H1 (cell line): ENCODE results near the gene TYRO3. TPM values are rescaled to one million over a fixed set of nuclear protein-coding genes. Genes with fewer than 3 reads are reported as not detected.

Experiments
- CTCF ChIA-PET: fragments of 300-600 bp; sonication (Branson Sonifier 250); formaldehyde crosslinking; loops from one replicate; lab custom pipeline; 2021; ENCODE audit not compliant: partially characterized antibody; lab: Charles Lee
- POLR2A ChIA-PET: fragments of 300-600 bp; sonication (Branson Sonifier 250); formaldehyde crosslinking; loops from one replicate; lab custom pipeline; 2021; ENCODE audit warnings: inconsistent platforms; ENCODE audit not compliant: partially characterized antibody; lab: Charles Lee
- DNase-seq, 2 experiments: peaks; one replicate each; pipeline versions ENCODE4 v3.0.0 to v3.0.0-alpha.2; 2010 to 2022; ENCODE audit warnings: low spot score in 2 of 2, low read depth in 1 of 2, mixed read lengths in 1 of 2
- FAIRE-seq: peaks from 2 replicates; lab custom pipeline; 2011; peaks lifted over from hg19 to GRCh38; lab: Jason Lieb, UNC
- H2AFZ ChIP-seq: 2 replicates; pipeline ENCODE4 v1.8.1; 2012; ENCODE audit warnings: low read length, inconsistent platforms
- H2AK5ac ChIP-seq: 2 replicates; pipeline ENCODE4 v1.6.1; 2013; ENCODE audit warnings: low read depth, low read length
- H2BK120ac ChIP-seq: replicated peaks from 2 replicates; pipeline ENCODE3; 2013; ENCODE audit warnings: low read depth, low read length, inconsistent platforms
- H2BK12ac ChIP-seq: 2 replicates; pipeline ENCODE4 v1.6.1; 2013; ENCODE audit warnings: low read depth, low read length
- H2BK15ac ChIP-seq: 2 replicates; pipeline ENCODE4 v1.6.1; 2013; ENCODE audit warnings: low read length
- H2BK20ac ChIP-seq: 2 replicates; pipeline ENCODE4 v1.6.1; 2013; ENCODE audit warnings: low read length
- H2BK5ac ChIP-seq: 2 replicates; pipeline ENCODE4 v1.6.1; 2013; ENCODE audit warnings: low read depth, low read length
- H3K14ac ChIP-seq: 2 replicates; pipeline ENCODE4 v1.6.1; 2013; ENCODE audit warnings: inconsistent platforms; ENCODE audit not compliant: insufficient read length
- H3K18ac ChIP-seq: 2 replicates; pipeline ENCODE4 v1.6.1; 2013; ENCODE audit warnings: low read length; ENCODE audit errors: extremely low read depth
- H3K23ac ChIP-seq: 2 replicates; pipeline ENCODE4 v1.6.1; 2013; ENCODE audit warnings: inconsistent platforms; ENCODE audit not compliant: insufficient read length
- H3K23me2 ChIP-seq: 2 replicates; pipeline ENCODE4 v1.6.1; 2013; ENCODE audit warnings: low read depth, low read length
- H3K27ac ChIP-seq: 2 replicates; pipeline ENCODE4 v1.6.1; 2011; ENCODE audit warnings: low read depth, low read length, inconsistent platforms
- H3K27me3 ChIP-seq, 4 experiments: replicated peaks in 1 of 4; 1 replicate in 1 of 4; 2 replicates in 3 of 4; pipeline versions ENCODE4 v1.6.1 to v1.8.1; 2011 to 2013; ENCODE audit warnings: low read length in 3 of 4, mild to moderate bottlenecking in 3 of 4, inconsistent platforms in 2 of 4, mixed read lengths in 2 of 4, moderate library complexity in 1 of 4; ENCODE audit not compliant: control insufficient read depth in 3 of 4, insufficient read depth in 3 of 4; ENCODE audit errors: extremely low read depth in 1 of 4
- H3K36me3 ChIP-seq, 4 experiments: 2 replicates each; pipeline versions ENCODE4 v1.6.1 to v1.8.1; 2011 to 2013; ENCODE audit warnings: mild to moderate bottlenecking in 4 of 4, low read length in 3 of 4, moderate library complexity in 2 of 4, control low read depth in 1 of 4, inconsistent platforms in 1 of 4; ENCODE audit not compliant: insufficient read depth in 4 of 4, control insufficient read depth in 2 of 4
- H3K4ac ChIP-seq: replicated peaks from 2 replicates; pipeline ENCODE3; 2013; ENCODE audit warnings: low read length, low read depth, mixed read lengths, inconsistent platforms; ENCODE audit not compliant: insufficient read length
- H3K4me1 ChIP-seq, 4 experiments: replicated peaks in 1 of 4; 1 replicate in 1 of 4; 2 replicates in 3 of 4; pipeline versions ENCODE4 v1.6.1 to v1.8.1; 2011 to 2013; ENCODE audit warnings: low read length in 3 of 4, inconsistent platforms in 2 of 4, mixed read lengths in 1 of 4; ENCODE audit not compliant: insufficient read depth in 4 of 4, control insufficient read depth in 3 of 4
- H3K4me2 ChIP-seq, 2 experiments: 2 replicates each; pipeline versions ENCODE4 v1.6.1 to v1.8.1; 2011 to 2013; ENCODE audit warnings: low read depth in 2 of 2, low read length in 2 of 2, control low read depth in 1 of 2, inconsistent platforms in 1 of 2, mild to moderate bottlenecking in 1 of 2; ENCODE audit not compliant: insufficient read depth in 1 of 2
- H3K4me3 ChIP-seq, 4 experiments: fragments of 200-600, 300-600 bp in 1 of 4; sonication (generic), shearing (Covaris generic), sonication (Bioruptor Twin) in 1 of 4; 2 replicates each; pipeline versions ENCODE4 v1.5.1 to v1.8.1; 2011 to 2016; ENCODE audit warnings: low read length in 4 of 4, low read depth in 3 of 4, control low read depth in 2 of 4, inconsistent platforms in 2 of 4, mild to moderate bottlenecking in 2 of 4, mixed read lengths in 1 of 4, moderate library complexity in 1 of 4; ENCODE audit not compliant: insufficient read depth in 2 of 4; ENCODE audit errors: extremely low read depth in 1 of 4
- H3K56ac ChIP-seq: replicated peaks from 2 replicates; pipeline ENCODE3; 2013; ENCODE audit warnings: low read depth, mild to moderate bottlenecking, mixed read lengths, low read length, inconsistent platforms; ENCODE audit not compliant: insufficient read length
- H3K79me1 ChIP-seq: 2 replicates; pipeline ENCODE4 v1.6.1; 2013; ENCODE audit warnings: low read depth, low read length, control low read depth
- H3K79me2 ChIP-seq, 2 experiments: 2 replicates each; pipeline versions ENCODE4 v1.6.1 to v1.8.1; 2012 to 2013; ENCODE audit warnings: low read length in 2 of 2, mild to moderate bottlenecking in 2 of 2, inconsistent platforms in 1 of 2; ENCODE audit not compliant: insufficient read depth in 2 of 2, control insufficient read depth in 1 of 2
- H3K9ac ChIP-seq, 4 experiments: replicated peaks in 1 of 4; 1 replicate in 1 of 4; 2 replicates in 3 of 4; pipeline versions ENCODE4 v1.6.1 to v1.8.1; 2011 to 2013; ENCODE audit warnings: low read depth in 3 of 4, low read length in 3 of 4, control low read depth in 2 of 4, mild to moderate bottlenecking in 2 of 4, moderate library complexity in 2 of 4, inconsistent platforms in 1 of 4; ENCODE audit errors: extremely low read depth in 1 of 4
- H3K9me3 ChIP-seq, 2 experiments: 2 replicates each; pipeline versions ENCODE4 v1.6.1 to v1.8.1; 2012 to 2013; ENCODE audit warnings: mild to moderate bottlenecking in 2 of 2, moderate library complexity in 2 of 2, control low read depth in 1 of 2, inconsistent platforms in 1 of 2, low read depth in 1 of 2, low read length in 1 of 2, mixed read lengths in 1 of 2; ENCODE audit not compliant: insufficient read depth in 2 of 2
- H4K20me1 ChIP-seq, 2 experiments: replicated peaks in 1 of 2; 2 replicates each; pipeline versions ENCODE3 to v1.8.1; 2011 to 2013; ENCODE audit warnings: inconsistent platforms in 2 of 2, low read length in 2 of 2, mild to moderate bottlenecking in 1 of 2; ENCODE audit not compliant: insufficient read depth in 2 of 2, control insufficient read depth in 1 of 2
- H4K5ac ChIP-seq: 2 replicates; pipeline ENCODE4 v1.6.1; 2013; ENCODE audit warnings: low read length, low read depth, mixed read lengths, inconsistent platforms; ENCODE audit not compliant: insufficient read length
- H4K8ac ChIP-seq: 2 replicates; pipeline ENCODE4 v1.8.0; 2013; ENCODE audit warnings: mild to moderate bottlenecking, moderate library complexity, low read length, inconsistent platforms; ENCODE audit not compliant: insufficient read depth; ENCODE audit errors: extremely low read depth
- H4K91ac ChIP-seq: replicated peaks from 2 replicates; pipeline ENCODE3; 2013; ENCODE audit warnings: low read length, mixed read lengths, inconsistent platforms; ENCODE audit not compliant: insufficient read length
- BRCA1 ChIP-seq: IDR thresholded peaks from 2 replicates; pipeline ENCODE4 v1.6.1; 2012; ENCODE audit warnings: low read depth, low read length, improper control_type of control experiment
- NRF1 ChIP-seq: IDR thresholded peaks from 2 replicates; pipeline ENCODE4 v1.6.1; 2011; ENCODE audit warnings: mild to moderate bottlenecking, low read depth, low read length, improper control_type of control experiment
- TAF7 ChIP-seq: optimal IDR thresholded peaks from 2 replicates; pipeline ENCODE3; 2011; ENCODE audit warnings: low read depth, mild to moderate bottlenecking, inconsistent platforms, low read length, moderate library complexity, borderline replicate concordance
- WGBS, 2 experiments: shearing (Covaris generic) in 1 of 2; methylation state at CpG; one replicate each; pipeline versions ENCODE4 v1.1.6 to v1.1.7; 2013 to 2015; ENCODE audit warnings: low lambda C conversion rate in 2 of 2, mixed read lengths in 2 of 2, inconsistent platforms in 1 of 2, low coverage in 1 of 2, missing lambda C conversion rate in 1 of 2; ENCODE audit not compliant: insufficient replicate concordance in 2 of 2, insufficient coverage in 1 of 2, insufficient read length in 1 of 2; ENCODE audit errors: extremely low coverage in 1 of 2, missing lambda C conversion rate in 1 of 2; 5-methylcytosine and 5-hydroxymethylcytosine counted together
- polyA plus RNA-seq, 7 experiments: library from polyadenylated mRNA; depleted of rRNA in 3 of 7; stranded (reverse) in 5 of 7; unstranded in 2 of 7; fragments of >200 nt in 5 of 7; fragments of 200-250 nt in 2 of 7; gene quantifications; 1 replicate in 5 of 7; 2 replicates in 1 of 7; 4 replicates in 1 of 7; pipeline versions ENCODE4 v1.2.1 to v1.2.3, GENCODE V29; 2011 to 2013; ENCODE audit warnings: missing spikeins in 2 of 7, mixed read lengths in 2 of 7
- total RNA-seq: library from RNA; stranded (reverse); fragmentation: NEBNext Ultra II Directional; extraction: Animal tissue kit (Norgen Biotek cat#: 25700); gene quantifications from 2 replicates; pipeline ENCODE4 v1.2.1, GENCODE V29; 2021
- TF ChIP-seq, protein P1 (sequence below), 3 experiments: IDR thresholded peaks; 1 replicate in 2 of 3; 2 replicates in 1 of 3; pipeline versions ENCODE4 v1.5.1 to v1.6.1; 2011; ENCODE audit warnings: low read length in 3 of 3, mild to moderate bottlenecking in 3 of 3, inconsistent platforms in 2 of 3, low read depth in 1 of 3, moderate library complexity in 1 of 3; ENCODE audit not compliant: insufficient read depth in 1 of 3; ENCODE audit errors: control extremely low read depth in 1 of 3
- TF ChIP-seq, protein P2 (sequence below): IDR thresholded peaks from 2 replicates; pipeline ENCODE4 v1.6.1; 2012; ENCODE audit warnings: inconsistent platforms

Gene TYRO3
- total and polyA plus RNA-seq, 2 of the 8 experiments (the other 6 are each of a cell fraction or from before 2014, with no cell fraction given), result 82.7 to 98.8 TPM

DNA sequence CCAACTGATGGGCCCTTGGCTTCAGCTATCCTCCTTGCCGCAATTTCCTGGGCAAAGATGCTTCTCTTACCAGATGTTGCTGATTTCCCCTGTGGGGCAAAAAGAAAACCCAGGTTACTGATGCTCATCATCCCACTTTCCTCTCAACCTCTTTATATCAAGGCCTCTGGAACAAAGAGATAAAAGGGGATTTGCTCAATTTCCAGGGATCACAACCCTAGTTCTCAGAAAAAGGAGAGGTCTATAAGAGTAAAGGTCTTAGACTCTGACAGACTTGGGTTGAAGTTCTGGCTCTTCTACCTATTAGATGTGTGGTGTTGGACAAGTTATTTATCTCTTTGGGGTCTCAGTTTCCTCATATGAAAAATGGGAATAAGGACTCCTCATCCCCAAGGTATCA is 23.5 kb upstream of the TYRO3 start:
- H3K9me3 ChIP-seq, result no peaks in the 10 kb centered on the region
- H3K36me3 ChIP-seq, result peaks cover 11 to 56% (median 43%) of the 10 kb centered on the region in 4 experiments
- no peak overlapping the region for H4K8ac ChIP-seq
- no peak overlapping the region for H3K4ac ChIP-seq
- peaks cover 1 to 2% of the 10 kb centered on the region in 2 experiments for H4K20me1 ChIP-seq
- no peak overlapping the region for H2BK120ac ChIP-seq
- H4K91ac ChIP-seq, result no peak overlapping the region
- H3K23ac ChIP-seq, result no peak overlapping the region
- no peak overlapping the region for H2BK15ac ChIP-seq
- no peaks in the 10 kb centered on the region for H3K4me1 ChIP-seq
- H3K14ac ChIP-seq, result no peak overlapping the region
- no peak overlapping the region for H2BK20ac ChIP-seq
- TF ChIP-seq TAF7 (no peak), NRF1 (no peak), BRCA1 (no peak)
- TF ChIP-seq, protein P1, sequence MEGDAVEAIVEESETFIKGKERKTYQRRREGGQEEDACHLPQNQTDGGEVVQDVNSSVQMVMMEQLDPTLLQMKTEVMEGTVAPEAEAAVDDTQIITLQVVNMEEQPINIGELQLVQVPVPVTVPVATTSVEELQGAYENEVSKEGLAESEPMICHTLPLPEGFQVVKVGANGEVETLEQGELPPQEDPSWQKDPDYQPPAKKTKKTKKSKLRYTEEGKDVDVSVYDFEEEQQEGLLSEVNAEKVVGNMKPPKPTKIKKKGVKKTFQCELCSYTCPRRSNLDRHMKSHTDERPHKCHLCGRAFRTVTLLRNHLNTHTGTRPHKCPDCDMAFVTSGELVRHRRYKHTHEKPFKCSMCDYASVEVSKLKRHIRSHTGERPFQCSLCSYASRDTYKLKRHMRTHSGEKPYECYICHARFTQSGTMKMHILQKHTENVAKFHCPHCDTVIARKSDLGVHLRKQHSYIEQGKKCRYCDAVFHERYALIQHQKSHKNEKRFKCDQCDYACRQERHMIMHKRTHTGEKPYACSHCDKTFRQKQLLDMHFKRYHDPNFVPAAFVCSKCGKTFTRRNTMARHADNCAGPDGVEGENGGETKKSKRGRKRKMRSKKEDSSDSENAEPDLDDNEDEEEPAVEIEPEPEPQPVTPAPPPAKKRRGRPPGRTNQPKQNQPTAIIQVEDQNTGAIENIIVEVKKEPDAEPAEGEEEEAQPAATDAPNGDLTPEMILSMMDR (IDR thresholded peaks at IDR 0.05; ENCODE audit: control extremely low read depth in 1 of 3, insufficient read depth in 1 of 3, low read depth in 1 of 3, low read length in 3 of 3), result no peak
- TF ChIP-seq, protein P2, sequence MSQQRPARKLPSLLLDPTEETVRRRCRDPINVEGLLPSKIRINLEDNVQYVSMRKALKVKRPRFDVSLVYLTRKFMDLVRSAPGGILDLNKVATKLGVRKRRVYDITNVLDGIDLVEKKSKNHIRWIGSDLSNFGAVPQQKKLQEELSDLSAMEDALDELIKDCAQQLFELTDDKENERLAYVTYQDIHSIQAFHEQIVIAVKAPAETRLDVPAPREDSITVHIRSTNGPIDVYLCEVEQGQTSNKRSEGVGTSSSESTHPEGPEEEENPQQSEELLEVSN, result no peak
- DNase-seq, result no peak
- H2BK5ac ChIP-seq, result no peak overlapping the region
- no peak overlapping the region for H3K18ac ChIP-seq
- no peak overlapping the region for H4K5ac ChIP-seq
- H3K4me2 ChIP-seq, result no peak overlapping the region
- H3K56ac ChIP-seq, result no peak overlapping the region
- H3K27ac ChIP-seq, result no peak overlapping the region
- H2BK12ac ChIP-seq, result no peak overlapping the region
- H2AK5ac ChIP-seq, result no peak overlapping the region
- H3K4me3 ChIP-seq, result no peak overlapping the region
- no peaks in the 10 kb centered on the region for H3K27me3 ChIP-seq
- H2AFZ ChIP-seq, result no peak overlapping the region
- H3K23me2 ChIP-seq, result no peaks in the 10 kb centered on the region
- FAIRE-seq, result no peak
- POLR2A ChIA-PET, result no interaction called here
- no peak overlapping the region for H3K9ac ChIP-seq
- WGBS, 2 experiments, result 91% methylated on average over 1 of the region's 1 CpG; no CpG with 5 or more reads in 1 of the 2 experiments
- CTCF ChIA-PET, result interaction anchor here (1.9 kb wide), 1 partner anchor 68 kb away, joined by 4 read pairs; no protein-coding TSS in a partner anchor
- no peaks in the 10 kb centered on the region for H3K79me1 ChIP-seq
- no peaks in the 10 kb centered on the region for H3K79me2 ChIP-seq
